Choroid plexus epithelial cell (primary cell): ENCODE results near the gene PHF19.

Source experiments
- DNase-seq: peaks from one replicate; pipeline ENCODE4 v3.0.0-alpha.2; 2010; ENCODE audit warnings: low read depth
- H3K4me3 ChIP-seq: 2 replicates; pipeline ENCODE4 v1.5.1; 2011; ENCODE audit warnings: low read depth, mild to moderate bottlenecking, control low read depth, low read length, moderate library complexity
- CTCF ChIP-seq: conservative IDR thresholded peaks from 2 replicates; pipeline ENCODE4 v1.5.1; 2011; ENCODE audit warnings: low read depth, mild to moderate bottlenecking, control low read depth, inconsistent platforms, low read length, moderate library complexity

The PHF19 gene

GRCh38 chr9:120882935-120883607 lies 6.1 kb upstream of the PHF19 start:
- DNase-seq = no peak
- TF ChIP-seq CTCF = no peak
- no peak overlapping the region for H3K4me3 ChIP-seq

- H3K4me3 ChIP-seq = no peak overlapping the region
- no peak for DNase-seq
- TF ChIP-seq CTCF = no peak
These were observed 2.5 kb upstream of the PHF19 start for GRCh38 chr9:120879446-120879845.

- no peak overlapping the region for H3K4me3 ChIP-seq
- no peak for DNase-seq
- TF ChIP-seq CTCF = no peak
These were observed 1.5 kb upstream of the PHF19 start for GRCh38 chr9:120878188-120879130.

- no peak for TF ChIP-seq CTCF
- peak; percentile 30 for DNase-seq
- H3K4me3 ChIP-seq = peak overlapping the region; percentile 68
These were observed 467 bp upstream of the PHF19 start for GRCh38 chr9:120877276-120878034.

GRCh38 chr9:120875954-120876841 lies 790 bp downstream of the PHF19 start:
- peak; percentile 81 for DNase-seq
- peak overlapping the region; percentile 68 for H3K4me3 ChIP-seq
- peak; percentile 25 for TF ChIP-seq CTCF

GRCh38 chr9:120875643-120875953 lies 1.4 kb downstream of the PHF19 start:
- no peak for TF ChIP-seq CTCF
- peak overlapping the region; percentile 68 for H3K4me3 ChIP-seq

More at GRCh38 chr9:120875643-120875953, 1.4 kb downstream of the PHF19 start:
- DNase-seq = no peak
